HFFc6 (cell line): ENCODE measurements around the gene MGAT4B. TPM values are rescaled to one million over a fixed set of nuclear protein-coding genes. Genes with fewer than 3 reads are reported as not detected.

ENCODE experiments used
- DNase-seq: peaks from one replicate; pipeline ENCODE4 v3.0.0-alpha.2; 2018
- H3K27ac Mint-ChIP-seq: 2 replicates; pipeline ENCODE4 v1.8.0; 2020; ENCODE audit warnings: mild to moderate bottlenecking, mixed read lengths
- H3K27me3 Mint-ChIP-seq: 2 replicates; pipeline ENCODE4 v1.8.0; 2021; ENCODE audit warnings: mild to moderate bottlenecking, moderate library complexity, mixed read lengths; ENCODE audit not compliant: insufficient read depth
- H3K36me3 Mint-ChIP-seq: 2 replicates; pipeline ENCODE4 v1.8.0; 2021; ENCODE audit warnings: low read depth, mixed read lengths
- H3K4me1 Mint-ChIP-seq: 2 replicates; pipeline ENCODE4 v1.8.0; 2020; ENCODE audit warnings: low read depth, mixed read lengths
- H3K4me3 Mint-ChIP-seq: 2 replicates; pipeline ENCODE4 v1.8.0; 2020; ENCODE audit warnings: mild to moderate bottlenecking, moderate library complexity, mixed read lengths
- H3K9me3 Mint-ChIP-seq: 2 replicates; pipeline ENCODE4 v1.8.0; 2020; ENCODE audit warnings: mild to moderate bottlenecking, mixed read lengths
- CTCF ChIP-seq: fragments of 200-600 bp; sonication (generic); IDR thresholded peaks from 2 replicates; pipeline ENCODE4 v1.5.0; 2021; ENCODE audit warnings: antibody characterized with exemption, mild to moderate bottlenecking
- total RNA-seq, 6 experiments: library from RNA; stranded (reverse); fragmentation: NEBNext Ultra II Directional; extraction: Animal tissue kit (Norgen Biotek cat#: 25700); gene quantifications; 2 replicates in 1 of 6; 3 replicates in 5 of 6; pipeline ENCODE4 v1.2.3, GENCODE V29; 2021

The MGAT4B gene
- total RNA-seq, 6 experiments from 2014 or later = 129 to 166 (median 148) TPM

GRCh38 chr5:179829732-179830435, 23.2 kb upstream of the MGAT4B start:
- no peak overlapping the region for H3K27ac Mint-ChIP-seq
- DNase-seq = no peak
- no peak for TF ChIP-seq CTCF
- peaks cover 9% of the 10 kb centered on the region for H3K9me3 Mint-ChIP-seq
- peaks cover 17% of the 10 kb centered on the region for H3K4me1 Mint-ChIP-seq
- no peak overlapping the region for H3K4me3 Mint-ChIP-seq
- peaks cover 84% of the 10 kb centered on the region for H3K36me3 Mint-ChIP-seq
- H3K27me3 Mint-ChIP-seq = peaks cover 13% of the 10 kb centered on the region

DNA sequence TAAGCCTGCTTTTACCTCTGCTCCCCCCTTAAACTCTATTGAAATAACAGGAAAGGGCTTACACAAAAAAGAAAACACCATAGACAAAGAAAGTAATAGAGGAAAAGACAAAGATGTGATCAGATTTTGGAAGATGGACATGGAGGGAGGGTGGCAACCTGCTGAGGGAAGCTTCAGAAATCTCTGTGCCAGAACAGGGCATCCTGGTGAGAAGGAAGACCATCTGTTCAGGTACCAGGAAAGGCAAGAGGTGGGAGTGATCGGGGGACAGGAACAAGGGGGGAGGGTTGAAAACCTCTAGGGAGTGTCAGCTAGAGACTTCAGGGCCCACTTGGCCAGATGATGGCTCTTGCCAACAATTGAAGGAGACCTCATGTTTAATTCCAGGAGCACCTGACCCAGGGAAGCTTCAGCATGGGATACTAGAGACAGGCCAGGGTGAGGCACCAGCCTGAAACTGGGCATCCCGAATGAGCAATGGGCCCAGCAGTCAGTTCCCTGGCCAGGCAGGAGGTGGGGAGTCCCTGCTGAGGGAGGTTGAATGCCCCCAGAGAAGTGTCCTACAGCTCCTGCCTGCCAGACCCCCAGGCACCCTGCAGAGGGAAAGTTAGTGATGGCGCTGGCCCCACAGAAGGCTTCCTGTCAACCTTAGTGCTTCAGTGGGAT, 22.2 kb upstream of the MGAT4B start:
- TF ChIP-seq CTCF = no peak
- H3K27me3 Mint-ChIP-seq = peaks cover 14% of the 10 kb centered on the region
- peak overlapping the region; percentile 50; the same call in 1 of the 2 replicates for H3K27ac Mint-ChIP-seq
- H3K4me1 Mint-ChIP-seq = peaks cover 23% of the 10 kb centered on the region
- peaks cover 89% of the 10 kb centered on the region for H3K36me3 Mint-ChIP-seq
- no peak for DNase-seq
- H3K9me3 Mint-ChIP-seq = peaks cover 9% of the 10 kb centered on the region
- H3K4me3 Mint-ChIP-seq = no peak overlapping the region

- TF ChIP-seq CTCF = peak; percentile 32
- peak; percentile 70 for DNase-seq
- peaks cover 79% of the 10 kb centered on the region for H3K36me3 Mint-ChIP-seq
- H3K4me1 Mint-ChIP-seq = peaks cover 28% of the 10 kb centered on the region
- peaks cover 9% of the 10 kb centered on the region for H3K9me3 Mint-ChIP-seq
- H3K4me3 Mint-ChIP-seq = no peak overlapping the region
- H3K27ac Mint-ChIP-seq = peak overlapping the region; percentile 78
- H3K27me3 Mint-ChIP-seq = peaks cover 10% of the 10 kb centered on the region
These were observed 21.0 kb upstream of the MGAT4B start for GRCh38 chr5:179827680-179828079.

- Mint-ChIP-seq H3K36me3 (peaks cover 66% of the 10 kb centered on the region), H3K9me3 (peaks cover 9% of the 10 kb centered on the region), H3K4me3 (no peak overlapping the region; the same call in 1 of the 2 replicates), H3K27me3 (peaks cover 9% of the 10 kb centered on the region), H3K27ac (0 out of 2 replicates have a peak overlapping the region, but pooled peaks have one; percentile 13), H3K4me1 (peaks cover 39% of the 10 kb centered on the region)
- TF ChIP-seq CTCF = peak; percentile 16; the same call in 1 of the 2 replicates
- DNase-seq = no peak
These were observed 19.1 kb upstream of the MGAT4B start for GRCh38 chr5:179825655-179826182.

- Mint-ChIP-seq H3K27ac (peak overlapping the region; percentile 30; the same call in 1 of the 2 replicates), H3K4me3 (no peak overlapping the region; the same call in 1 of the 2 replicates), H3K36me3 (peaks cover 56% of the 10 kb centered on the region), H3K9me3 (peaks cover 6% of the 10 kb centered on the region), H3K4me1 (peaks cover 46% of the 10 kb centered on the region), H3K27me3 (peaks cover 9% of the 10 kb centered on the region)
- TF ChIP-seq CTCF = no peak
- DNase-seq = no peak
These were observed 18.1 kb upstream of the MGAT4B start for GRCh38 chr5:179824745-179825112.
